NCI-H446 treated with DMSO at 0.1 percent for 48 hours (cell line): Measurements from ENCODE around the gene RTL1.

Experiments
- DNase-seq: peaks from one replicate; lab custom pipeline; 2025; lab: John Stamatoyannopoulos, UW

Gene RTL1

DNA sequence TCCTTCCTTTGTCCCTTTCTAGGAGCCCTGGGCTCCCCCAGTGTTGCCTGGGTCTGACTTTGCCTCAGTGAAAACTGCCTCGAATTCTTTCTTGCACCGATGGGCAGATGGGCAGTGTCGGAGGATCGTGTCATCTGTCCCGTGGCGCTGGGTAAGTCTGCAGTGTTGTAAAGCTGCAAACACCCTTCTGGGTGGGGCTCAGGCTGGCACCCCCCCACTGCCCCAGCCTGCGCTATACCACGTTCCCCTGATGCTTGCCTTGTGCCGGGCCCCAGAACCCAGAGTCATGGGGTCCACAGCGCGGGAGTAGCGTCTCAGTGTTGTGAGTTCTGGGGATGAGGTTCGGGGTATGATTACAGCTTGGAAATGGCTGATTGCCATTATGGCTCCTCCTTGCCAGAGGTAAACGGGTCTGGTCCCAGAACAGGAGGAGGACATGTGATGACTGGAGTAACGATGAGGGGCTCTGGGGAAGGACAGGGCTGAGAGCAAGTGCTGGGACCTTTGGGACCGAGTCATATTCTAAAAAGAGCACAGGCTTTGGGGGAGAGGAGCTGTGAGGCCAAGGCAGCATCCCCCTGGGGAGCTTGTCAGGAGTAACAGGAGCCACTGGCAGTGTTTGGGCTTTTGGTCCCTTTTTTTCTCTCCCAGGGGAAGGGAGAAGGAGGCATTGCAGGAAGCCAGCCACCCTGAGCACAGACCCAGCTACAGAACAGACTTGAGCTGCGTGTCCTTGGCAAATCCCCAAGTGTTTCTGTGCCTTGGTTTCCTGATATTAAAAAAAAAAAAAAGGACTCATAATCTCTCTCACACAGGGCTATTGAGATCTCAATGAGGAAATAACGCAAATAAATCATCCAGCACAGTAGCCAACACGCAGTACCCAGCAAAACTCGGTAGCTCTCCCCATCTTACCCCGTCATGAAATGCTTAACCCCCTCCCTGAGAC, 4.3 kb downstream of the RTL1 start:
- DNase-seq, result no peak

DNA sequence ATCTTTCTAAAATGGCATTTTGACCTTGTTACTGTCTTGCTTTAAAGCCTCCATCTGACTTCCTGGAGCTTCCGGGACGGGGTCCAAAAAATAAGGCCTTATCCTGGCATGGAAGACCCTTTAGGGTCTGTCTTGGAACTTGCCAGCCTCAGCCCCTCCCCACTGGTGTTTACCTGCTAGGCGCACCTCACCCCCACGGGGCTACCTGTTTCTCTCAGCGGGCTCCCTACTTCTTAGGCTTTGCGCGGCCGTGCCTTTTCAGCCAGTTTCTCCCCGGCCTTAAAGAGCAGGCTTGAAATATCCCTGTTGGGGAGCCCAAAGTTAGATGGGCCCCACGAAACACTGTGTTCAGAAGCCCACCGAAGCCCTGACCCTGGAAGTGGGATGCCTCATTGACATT, 5.1 kb downstream of the RTL1 start:
- DNase-seq, result no peak

GRCh38 chr14:100896369-100897060, 7.0 kb downstream of the RTL1 start:
- no peak for DNase-seq

- DNase-seq, result no peak
Measured at GRCh38 chr14:100895411-100895810, 8.1 kb downstream of the RTL1 start.

DNA sequence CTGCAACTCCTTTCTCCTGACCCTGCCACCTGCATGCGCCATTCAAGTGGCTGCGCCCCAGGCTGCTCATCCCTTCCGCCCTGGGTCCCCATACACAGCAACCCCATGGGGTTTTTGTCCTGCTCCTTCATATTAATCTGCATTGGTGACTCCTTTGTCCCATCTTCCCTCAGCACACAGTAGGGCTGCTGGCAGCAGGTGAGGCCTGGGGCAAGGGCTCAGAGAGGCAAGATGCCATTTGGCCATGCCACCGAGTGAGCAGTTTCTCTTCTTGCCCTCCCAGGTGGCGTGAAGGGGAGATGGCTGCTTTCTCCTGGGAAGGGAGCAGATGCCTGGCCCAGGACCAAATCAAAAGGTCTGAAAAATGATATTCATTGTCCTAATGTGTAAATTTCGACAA, 9.1 kb downstream of the RTL1 start:
- no peak for DNase-seq

DNA sequence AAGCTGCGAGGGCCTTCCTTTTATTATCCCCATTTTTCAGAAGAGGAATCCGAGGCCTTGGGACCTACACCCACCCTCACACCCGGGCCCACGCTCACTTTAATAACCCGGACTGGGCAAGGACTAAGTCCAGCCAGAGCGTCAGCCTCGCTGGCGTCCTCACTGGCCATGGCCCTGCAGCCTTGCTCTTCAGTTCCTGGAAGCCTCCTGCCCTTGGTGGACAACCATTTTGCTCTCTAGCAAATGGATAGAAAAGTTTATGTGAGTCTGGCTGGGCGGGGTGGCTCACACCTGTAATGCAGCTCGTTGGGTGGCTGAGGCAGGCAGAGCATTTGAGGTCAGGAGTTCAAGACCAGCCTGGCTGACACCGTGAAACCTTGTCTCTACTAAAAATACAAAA, 9.8 kb downstream of the RTL1 start:
- DNase-seq, result no peak

DNA sequence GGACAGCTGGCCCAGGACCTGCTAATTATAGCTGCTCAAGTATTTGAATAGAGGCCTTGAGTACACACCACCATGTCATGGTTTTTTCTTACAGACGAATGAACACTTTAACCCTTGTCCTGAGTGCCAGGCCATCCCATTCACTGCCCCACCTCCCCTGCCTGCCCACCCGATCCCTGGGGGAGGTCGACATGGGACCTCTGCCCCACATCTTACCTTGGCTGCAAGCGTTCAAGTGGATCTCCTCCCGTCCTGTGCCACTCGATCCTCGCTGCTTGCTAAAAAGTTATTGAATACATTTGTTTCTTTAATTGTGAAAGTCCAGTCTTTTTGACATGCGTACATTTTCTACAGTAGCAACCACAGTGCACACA, 10.3 kb downstream of the RTL1 start:
- no peak for DNase-seq

GRCh38 chr14:100892496-100893227, 10.9 kb downstream of the RTL1 start:
- DNase-seq, result no peak

- no peak for DNase-seq
Measured at GRCh38 chr14:100891501-100892445, 11.7 kb downstream of the RTL1 start.

- DNase-seq, result no peak
Measured at GRCh38 chr14:100891051-100891450, 12.5 kb downstream of the RTL1 start.

- DNase-seq, result no peak
Measured at GRCh38 chr14:100890061-100890850, 13.3 kb downstream of the RTL1 start.

- no peak for DNase-seq
Measured at GRCh38 chr14:100889641-100890040, 13.9 kb downstream of the RTL1 start.

DNA sequence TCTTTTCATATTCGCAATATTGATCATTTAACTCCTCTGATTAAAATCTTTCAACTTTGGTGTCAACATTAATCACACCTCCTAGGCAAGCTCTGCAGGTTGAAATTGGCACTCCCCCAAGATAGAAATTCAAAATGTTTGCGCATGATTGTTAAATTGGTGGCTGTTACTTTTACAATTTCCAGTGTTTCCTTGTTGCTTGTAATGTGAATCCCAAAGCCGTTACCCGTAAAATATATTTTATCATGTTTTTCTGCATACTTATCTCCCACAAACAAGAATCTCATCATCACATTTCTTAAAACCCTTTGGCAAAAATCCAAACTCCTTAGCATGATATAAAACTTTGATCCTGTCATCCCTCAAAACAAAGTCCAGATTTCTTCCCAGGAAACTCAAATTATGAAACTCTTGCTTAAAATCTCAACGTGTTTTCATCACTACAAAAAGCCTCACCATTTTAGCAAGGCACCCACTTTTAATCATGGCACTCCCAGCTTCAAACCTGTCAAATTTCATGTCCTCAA, 14.7 kb downstream of the RTL1 start:
- no peak for DNase-seq

- no peak for DNase-seq
Measured at GRCh38 chr14:100887728-100888335, 15.7 kb downstream of the RTL1 start.

DNA sequence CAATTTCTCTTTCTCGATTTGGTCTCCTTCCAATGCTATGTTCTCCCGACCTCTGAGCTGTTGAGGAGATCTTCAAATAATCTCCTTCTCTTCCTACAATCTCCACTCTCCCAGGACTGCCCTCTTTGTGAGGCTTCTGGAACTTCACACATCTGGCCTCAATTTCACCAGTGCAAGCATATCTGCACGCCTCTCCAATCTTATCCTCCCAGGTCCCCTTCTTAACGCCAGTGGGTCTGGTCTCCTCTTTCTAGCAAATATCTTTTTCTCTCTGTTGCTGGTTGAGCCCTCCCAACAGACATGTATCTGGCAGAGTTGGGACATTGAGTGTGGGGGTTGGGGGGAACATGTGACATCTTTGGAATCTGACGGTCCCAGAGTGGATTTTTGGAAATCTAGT, 17.9 kb downstream of the RTL1 start:
- DNase-seq, result no peak

DNA sequence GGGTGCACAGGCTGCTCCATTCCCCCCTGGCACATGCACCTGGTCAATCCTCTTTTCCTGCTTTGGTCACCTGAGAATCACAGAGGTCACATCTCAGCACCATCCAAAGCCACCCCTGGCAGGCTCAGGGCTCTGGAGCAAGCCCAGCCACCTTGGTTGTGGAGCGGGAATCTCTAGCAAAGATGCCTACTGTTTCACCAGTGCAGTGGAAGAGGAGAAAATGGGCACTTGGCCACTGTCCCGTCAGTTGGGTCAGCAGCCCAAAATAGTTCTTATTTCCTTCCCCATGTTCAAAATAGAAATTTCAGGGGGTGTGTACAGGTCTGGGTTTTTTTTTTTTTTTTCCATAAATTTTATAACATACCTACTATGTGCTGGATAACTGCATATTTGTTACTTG, 18.3 kb downstream of the RTL1 start:
- DNase-seq, result no peak

GRCh38 chr14:100884456-100884855, 19.1 kb downstream of the RTL1 start:
- DNase-seq, result no peak

GRCh38 chr14:100883789-100884101, 19.8 kb downstream of the RTL1 start:
- no peak for DNase-seq

- no peak for DNase-seq
Measured at GRCh38 chr14:100882991-100883788, 20.3 kb downstream of the RTL1 start.
